Trophoblast cell (in vitro differentiated cells and primary cell): Measurements from ENCODE around the gene SDC1.

Experiments used
- DNase-seq, 2 donors: peaks; one replicate each; pipeline ENCODE4 v3.0.0-alpha.2; 2016
- H2AFZ ChIP-seq: 2 replicates; pipeline ENCODE4 v1.6.1; 2013; ENCODE audit warnings: low read length, moderate library complexity, mild to moderate bottlenecking; ENCODE audit not compliant: insufficient read depth, poor library complexity
- H2AK5ac ChIP-seq: 2 replicates; pipeline ENCODE4 v1.6.1; 2013; ENCODE audit warnings: mild to moderate bottlenecking, low read length
- H2BK120ac ChIP-seq: 2 replicates; pipeline ENCODE4 v1.6.1; 2013; ENCODE audit warnings: low read length, mild to moderate bottlenecking, moderate library complexity; ENCODE audit not compliant: insufficient read depth, poor library complexity
- H2BK12ac ChIP-seq: 2 replicates; pipeline ENCODE4 v1.6.1; 2013; ENCODE audit warnings: mild to moderate bottlenecking, low read length, moderate library complexity
- H2BK5ac ChIP-seq: 2 replicates; pipeline ENCODE4 v1.6.1; 2013; ENCODE audit warnings: low read length, low read depth, moderate library complexity, mild to moderate bottlenecking; ENCODE audit not compliant: poor library complexity
- H3K14ac ChIP-seq: 2 replicates; pipeline ENCODE4 v1.6.1; 2013; ENCODE audit warnings: mild to moderate bottlenecking, low read length
- H3K18ac ChIP-seq: 2 replicates; pipeline ENCODE4 v1.6.1; 2013; ENCODE audit warnings: mild to moderate bottlenecking, low read length
- H3K23ac ChIP-seq: 2 replicates; pipeline ENCODE4 v1.6.1; 2013; ENCODE audit warnings: low read length
- H3K27ac ChIP-seq: 2 replicates; pipeline ENCODE4 v1.5.1; 2013; ENCODE audit warnings: low read depth, mild to moderate bottlenecking, inconsistent platforms, low read length, moderate library complexity
- H3K27me3 ChIP-seq: 2 replicates; pipeline ENCODE4 v1.6.1; 2013; ENCODE audit warnings: inconsistent platforms, mild to moderate bottlenecking, low read length, moderate library complexity; ENCODE audit not compliant: insufficient read depth
- H3K36me3 ChIP-seq, 2 experiments: 1 replicate in 1 of 2; 2 replicates in 1 of 2; pipeline ENCODE4 v1.6.1; 2013; ENCODE audit warnings: low read length in 2 of 2, mild to moderate bottlenecking in 2 of 2, moderate library complexity in 1 of 2; ENCODE audit not compliant: insufficient read depth in 2 of 2, control insufficient read depth in 1 of 2
- H3K4ac ChIP-seq: 2 replicates; pipeline ENCODE4 v1.6.1; 2013; ENCODE audit warnings: low read depth, mild to moderate bottlenecking, low read length, moderate library complexity
- H3K4me1 ChIP-seq, 2 experiments: 1 replicate in 1 of 2; 2 replicates in 1 of 2; pipeline ENCODE4 v1.6.1; 2013; ENCODE audit warnings: low read length in 2 of 2, mild to moderate bottlenecking in 2 of 2, moderate library complexity in 1 of 2; ENCODE audit not compliant: insufficient read depth in 2 of 2, control insufficient read depth in 1 of 2
- H3K4me2 ChIP-seq: 2 replicates; pipeline ENCODE4 v1.6.1; 2013; ENCODE audit warnings: inconsistent platforms, mild to moderate bottlenecking, low read length, moderate library complexity
- H3K4me3 ChIP-seq: 2 replicates; pipeline ENCODE4 v1.5.1; 2013; ENCODE audit warnings: mild to moderate bottlenecking, low read depth, low read length, inconsistent platforms
- H3K79me1 ChIP-seq: one replicate; pipeline ENCODE4 v1.6.1; 2013; ENCODE audit warnings: low read length
- H3K79me2 ChIP-seq: 2 replicates; pipeline ENCODE4 v1.6.1; 2013; ENCODE audit warnings: low read length, mild to moderate bottlenecking; ENCODE audit not compliant: control insufficient read depth, insufficient read depth, poor library complexity
- H3K9ac ChIP-seq: 2 replicates; pipeline ENCODE4 v1.6.1; 2013; ENCODE audit warnings: mild to moderate bottlenecking, low read length
- H3K9me3 ChIP-seq: 2 replicates; pipeline ENCODE4 v1.6.1; 2013; ENCODE audit warnings: low read depth, mild to moderate bottlenecking, control low read depth, inconsistent platforms, low read length; ENCODE audit not compliant: insufficient read depth
- H4K12ac ChIP-seq: 2 replicates; pipeline ENCODE4 v1.6.1; 2013; ENCODE audit warnings: low read depth, mild to moderate bottlenecking, low read length, moderate library complexity
- H4K8ac ChIP-seq: 2 replicates; pipeline ENCODE4 v1.6.1; 2013; ENCODE audit warnings: low read depth, mild to moderate bottlenecking, low read length, moderate library complexity
- H4K91ac ChIP-seq: one replicate; pipeline ENCODE4 v1.6.1; 2013; ENCODE audit warnings: low read depth, mild to moderate bottlenecking, low read length, moderate library complexity
- WGBS: extraction: QIAGEN DNeasy Blood & Tissue Kit; methylation state at CpG from one replicate; pipeline ENCODE4 v1.1.7; 2013; ENCODE audit warnings: missing lambda C conversion rate; ENCODE audit not compliant: insufficient read length, insufficient coverage; ENCODE audit errors: extremely low coverage; 5-methylcytosine and 5-hydroxymethylcytosine counted together

Gene SDC1

GRCh38 chr2:20186078-20186854 lies 38.7 kb downstream of the SDC1 start:
- Histone ChIP-seq H3K4ac (no peak overlapping the region), H3K79me2 (no peaks in the 10 kb centered on the region), H3K79me1 (peaks cover 28% of the 10 kb centered on the region), H4K12ac (no peak overlapping the region), H2BK5ac (no peak overlapping the region), H3K9ac (no peak overlapping the region), H3K27me3 (no peaks in the 10 kb centered on the region), H3K9me3 (no peaks in the 10 kb centered on the region), H3K18ac (no peak overlapping the region), H3K27ac (no peak overlapping the region), H2AFZ (no peak overlapping the region), H3K4me3 (no peak overlapping the region), H2BK12ac (peak overlapping the region; percentile 34), H3K23ac (no peak overlapping the region), H2AK5ac (peak overlapping the region; percentile 16), H3K14ac (no peak overlapping the region), H4K8ac (peak overlapping the region; percentile 5), H3K4me2 (no peak overlapping the region), H4K91ac (peak overlapping the region; percentile 52), H3K36me3 (no peaks in the 10 kb centered on the region), H3K4me1 (peaks cover 17 to 19% of the 10 kb centered on the region in 2 experiments), H2BK120ac (no peak overlapping the region)
- DNase-seq = peak in 1 of 2 donors; percentile 47
- no CpG with 5 or more reads among the region's 13 CpGs for WGBS

DNA sequence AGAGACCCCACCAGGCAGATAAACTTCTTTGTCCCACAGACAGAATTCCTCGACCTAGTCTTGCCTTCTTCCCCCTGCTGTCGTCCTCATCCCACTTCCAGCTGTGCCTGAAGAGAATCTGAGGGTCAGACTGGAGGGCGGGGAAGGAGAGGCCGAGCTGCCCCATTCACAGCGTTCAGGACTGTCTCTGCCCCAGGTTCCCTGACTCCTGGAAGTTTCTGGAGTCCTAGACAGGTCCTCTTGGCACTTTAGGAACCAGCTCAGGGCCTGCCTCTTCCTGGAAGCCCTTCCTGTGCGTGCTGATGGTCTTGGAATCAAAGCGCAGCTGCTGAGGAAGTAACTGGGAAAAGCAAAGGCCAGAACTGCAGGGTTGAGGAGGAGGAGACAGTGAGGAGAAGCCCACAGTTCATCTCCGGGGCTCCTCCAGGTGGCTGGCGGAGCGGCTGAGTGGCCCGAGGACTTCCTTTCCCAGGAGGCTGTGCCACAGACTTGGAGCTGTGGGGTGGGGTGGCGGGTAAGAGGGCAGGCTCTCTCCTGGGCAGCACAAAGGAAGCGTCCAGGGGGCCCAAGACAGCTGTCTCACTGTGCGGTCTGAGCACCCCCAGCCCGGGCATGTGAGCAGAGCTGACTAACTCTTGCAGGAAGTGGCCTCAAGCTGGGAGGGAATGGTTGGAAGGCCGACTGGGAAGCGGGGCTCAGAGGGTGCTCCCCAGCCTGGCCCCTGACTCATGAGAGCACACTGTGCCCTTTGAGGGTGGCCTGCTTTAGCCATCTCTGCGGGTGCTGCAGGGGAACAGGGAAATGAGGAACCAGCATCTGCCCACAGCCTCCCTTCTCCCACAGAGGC lies 39.5 kb downstream of the SDC1 start:
- no peak overlapping the region for H3K4ac ChIP-seq
- no peaks in the 10 kb centered on the region for H3K9me3 ChIP-seq
- H3K14ac ChIP-seq = peak overlapping the region; percentile 17
- peak overlapping the region; percentile 6 for H2BK120ac ChIP-seq
- no peak overlapping the region for H3K27ac ChIP-seq
- peak; percentile 34 to 36 for DNase-seq
- H3K4me2 ChIP-seq = no peak overlapping the region
- no peak overlapping the region for H3K23ac ChIP-seq
- H3K9ac ChIP-seq = no peak overlapping the region
- no peak overlapping the region for H2AFZ ChIP-seq
- peaks cover 28% of the 10 kb centered on the region for H3K79me1 ChIP-seq
- peak overlapping the region; percentile 71 for H2BK12ac ChIP-seq
- peaks cover 17 to 19% of the 10 kb centered on the region in 2 experiments for H3K4me1 ChIP-seq
- H3K27me3 ChIP-seq = no peaks in the 10 kb centered on the region
- peak overlapping the region; percentile 62 for H4K91ac ChIP-seq
- H2AK5ac ChIP-seq = peak overlapping the region; percentile 56
- WGBS = no CpG with 5 or more reads among the region's 18 CpGs
- H3K36me3 ChIP-seq = no peaks in the 10 kb centered on the region
- H4K12ac ChIP-seq = no peak overlapping the region
- H3K4me3 ChIP-seq = no peak overlapping the region
- no peaks in the 10 kb centered on the region for H3K79me2 ChIP-seq
- H3K18ac ChIP-seq = no peak overlapping the region
- peak overlapping the region; percentile 13 for H4K8ac ChIP-seq
- no peak overlapping the region for H2BK5ac ChIP-seq

DNA sequence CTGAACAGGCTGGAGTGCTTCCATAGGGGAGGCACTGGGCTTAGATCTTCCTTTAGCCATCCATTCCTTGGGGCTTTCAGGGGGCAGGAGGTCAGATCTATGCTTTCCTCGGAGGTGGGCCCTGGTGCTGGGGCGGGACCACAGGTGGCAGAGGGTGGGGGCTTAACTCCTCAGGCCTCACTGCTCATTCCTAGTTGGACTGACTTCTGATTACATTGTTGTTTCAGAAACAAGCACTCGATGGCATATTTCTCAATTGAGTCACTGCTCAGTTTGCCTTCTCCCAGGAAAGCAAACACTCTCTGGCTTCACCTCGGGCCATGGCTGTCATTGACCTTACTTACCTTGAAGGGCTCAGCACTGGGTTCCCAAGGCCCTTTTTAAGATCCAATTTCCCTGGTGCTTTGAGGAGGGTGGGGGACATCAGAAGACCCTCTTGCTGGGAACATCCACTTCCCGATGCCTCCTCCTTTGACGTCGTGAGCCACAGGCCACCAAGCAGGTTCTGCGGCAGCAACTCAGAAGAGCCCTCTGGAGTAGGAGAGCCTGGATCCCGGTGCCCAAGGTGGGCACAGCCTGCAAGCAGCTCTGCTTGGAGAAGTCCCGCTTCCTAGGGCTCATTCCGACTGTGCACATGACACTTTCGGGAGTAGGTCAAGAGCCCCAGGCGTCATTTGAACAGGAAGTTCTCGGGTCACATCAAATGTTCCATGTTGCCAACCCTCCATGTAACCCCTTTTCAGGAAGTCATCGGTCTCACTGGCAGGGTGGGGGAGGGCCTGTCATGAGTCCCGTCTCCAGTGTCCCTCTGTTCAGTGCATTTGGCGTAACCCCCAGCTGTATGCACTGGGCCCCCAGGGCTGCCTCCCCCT lies 40.6 kb downstream of the SDC1 start:
- no peak overlapping the region for H3K4me2 ChIP-seq
- H2AK5ac ChIP-seq = peak overlapping the region; percentile 30
- H3K79me2 ChIP-seq = no peaks in the 10 kb centered on the region
- no peak overlapping the region for H3K23ac ChIP-seq
- DNase-seq = peak; percentile 33 to 75
- H4K8ac ChIP-seq = peak overlapping the region; percentile 30
- WGBS = no CpG with 5 or more reads among the region's 17 CpGs
- H3K18ac ChIP-seq = peak overlapping the region; percentile 17
- H3K4ac ChIP-seq = no peak overlapping the region
- H3K27ac ChIP-seq = no peak overlapping the region
- peak overlapping the region; percentile 16 for H2BK5ac ChIP-seq
- H3K27me3 ChIP-seq = no peaks in the 10 kb centered on the region
- H2AFZ ChIP-seq = no peak overlapping the region
- H3K4me3 ChIP-seq = no peak overlapping the region
- H3K9ac ChIP-seq = no peak overlapping the region
- peak overlapping the region; percentile 77 for H2BK120ac ChIP-seq
- H3K4me1 ChIP-seq = peaks cover 17 to 19% of the 10 kb centered on the region in 2 experiments
- no peak overlapping the region for H4K12ac ChIP-seq
- H4K91ac ChIP-seq = peak overlapping the region; percentile 62
- H3K9me3 ChIP-seq = no peaks in the 10 kb centered on the region
- peak overlapping the region; percentile 37 for H2BK12ac ChIP-seq
- H3K36me3 ChIP-seq = no peaks in the 10 kb centered on the region
- H3K14ac ChIP-seq = peak overlapping the region; percentile 51
- H3K79me1 ChIP-seq = peaks cover 28% of the 10 kb centered on the region

DNA sequence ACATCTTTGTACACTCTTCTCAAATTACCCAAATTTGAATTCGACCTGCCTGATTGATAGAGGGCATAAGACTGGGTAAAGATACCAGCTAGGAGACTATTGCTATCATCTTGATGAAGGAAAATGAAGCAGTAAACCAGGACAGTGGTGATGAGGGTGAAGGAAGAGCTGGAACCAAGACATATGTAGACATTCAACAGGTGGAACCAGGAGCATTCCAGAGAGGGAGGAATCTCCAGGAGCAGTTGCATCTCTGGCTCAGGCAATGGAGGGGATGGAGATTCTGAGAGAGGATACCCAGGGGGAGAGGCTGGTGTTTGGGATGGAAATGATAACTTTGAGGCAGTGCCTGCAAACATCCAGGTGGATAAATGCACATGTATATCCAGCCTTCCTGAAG lies 41.6 kb downstream of the SDC1 start:
- Histone ChIP-seq H2BK12ac (no peak overlapping the region), H3K4me2 (no peak overlapping the region)

More for the DNA sequence above, 41.6 kb downstream of the SDC1 start:
- H3K4me1 ChIP-seq = peaks cover 17 to 19% of the 10 kb centered on the region in 2 experiments
- H3K9me3 ChIP-seq = no peaks in the 10 kb centered on the region
- no peak overlapping the region for H3K23ac ChIP-seq
- H3K18ac ChIP-seq = no peak overlapping the region
- no peak overlapping the region for H3K14ac ChIP-seq
- H3K36me3 ChIP-seq = no peaks in the 10 kb centered on the region
- no peak overlapping the region for H2AFZ ChIP-seq
- WGBS = no CpG with 5 or more reads among the region's 1 CpG
- H3K4ac ChIP-seq = no peak overlapping the region
- no peaks in the 10 kb centered on the region for H3K27me3 ChIP-seq
- no peak overlapping the region for H4K8ac ChIP-seq
- H3K4me3 ChIP-seq = no peak overlapping the region
- H4K91ac ChIP-seq = peak overlapping the region; percentile 45
- no peak overlapping the region for H4K12ac ChIP-seq
- H3K79me2 ChIP-seq = no peaks in the 10 kb centered on the region
- H2BK120ac ChIP-seq = peak overlapping the region; percentile 5
- DNase-seq = no peak
- peaks cover 28% of the 10 kb centered on the region for H3K79me1 ChIP-seq
- H2AK5ac ChIP-seq = no peak overlapping the region
- H3K9ac ChIP-seq = no peak overlapping the region
- H2BK5ac ChIP-seq = no peak overlapping the region
- H3K27ac ChIP-seq = no peak overlapping the region
